GM19438 (cell line): ENCODE results near the gene APOOL.
"Not testable (repeated sequence)": the region's sequence is repeated elsewhere in the genome, so short reads cannot be mapped to it uniquely, and the experiment has no call there.

Experiments used
- ATAC-seq: cut with Tn5 transposase; IDR thresholded peaks from one replicate; pipeline ENCODE4 v1.9.1; 2021; ENCODE audit warnings: low read depth; ENCODE audit not compliant: unreplicated experiment

APOOL gene

DNA sequence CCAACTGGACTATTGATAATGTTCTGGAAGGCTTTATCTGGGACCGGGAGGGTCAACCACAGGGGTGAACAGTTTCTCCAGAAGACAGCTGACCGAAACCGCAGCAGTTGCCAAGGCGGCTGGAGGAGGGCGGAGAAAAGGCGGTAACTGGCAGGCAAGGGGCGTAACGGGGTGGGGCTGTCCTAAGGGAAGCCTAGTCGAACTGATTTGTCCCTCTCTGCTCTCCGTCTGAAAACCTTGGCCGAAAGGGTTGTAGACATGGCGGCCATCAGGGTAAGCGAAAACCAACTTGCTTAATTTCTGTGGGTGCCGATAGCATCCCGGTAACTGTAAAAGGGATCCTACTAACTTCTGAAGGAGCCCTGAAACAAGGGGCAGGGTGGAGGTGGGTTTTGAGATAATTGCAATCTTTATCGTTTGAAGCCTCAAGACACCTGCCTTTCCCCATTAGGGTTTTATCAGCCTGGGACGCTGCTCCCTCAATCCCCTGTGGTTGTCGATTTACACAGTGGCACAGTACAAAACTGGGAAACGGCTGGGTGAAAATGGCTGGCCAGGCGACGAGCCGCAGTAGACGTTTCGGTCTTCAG lies at the start of gene APOOL:
TSS of gene APOOL (plus strand) at position 223 of the 590 bp plus-strand sequence. CDS start at position 259, 36 bp downstream.
- ATAC-seq: peak; percentile 95

- no peak for ATAC-seq
These were observed 47.4 kb upstream of the APOOL start for GRCh38 chrX:84956304-84956703.

DNA sequence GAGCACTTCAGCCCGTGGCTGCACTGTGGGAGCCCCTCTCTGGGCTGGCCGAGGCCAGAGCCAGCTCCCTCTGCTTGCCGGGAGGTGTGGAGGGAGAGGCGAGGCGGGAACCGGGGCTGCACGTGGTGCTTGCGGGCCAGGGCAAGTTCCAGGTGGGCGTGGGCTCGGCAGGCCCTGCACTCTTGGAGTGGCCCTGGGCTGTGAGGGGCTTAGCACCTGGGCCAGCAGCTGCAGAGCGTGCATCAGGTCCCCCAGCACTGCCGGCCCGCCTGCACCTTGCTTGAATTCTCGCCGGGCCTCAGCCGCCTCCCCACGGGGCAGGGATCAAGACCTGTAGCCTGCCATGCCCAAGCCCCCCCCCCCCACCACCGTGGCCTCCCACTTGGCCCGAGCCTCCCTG lies 28.9 kb upstream of the APOOL start:
- ATAC-seq: no peak

GRCh38 chrX:84991739-84992138 lies 11.9 kb upstream of the APOOL start:
- ATAC-seq: not testable (repeated sequence)

DNA sequence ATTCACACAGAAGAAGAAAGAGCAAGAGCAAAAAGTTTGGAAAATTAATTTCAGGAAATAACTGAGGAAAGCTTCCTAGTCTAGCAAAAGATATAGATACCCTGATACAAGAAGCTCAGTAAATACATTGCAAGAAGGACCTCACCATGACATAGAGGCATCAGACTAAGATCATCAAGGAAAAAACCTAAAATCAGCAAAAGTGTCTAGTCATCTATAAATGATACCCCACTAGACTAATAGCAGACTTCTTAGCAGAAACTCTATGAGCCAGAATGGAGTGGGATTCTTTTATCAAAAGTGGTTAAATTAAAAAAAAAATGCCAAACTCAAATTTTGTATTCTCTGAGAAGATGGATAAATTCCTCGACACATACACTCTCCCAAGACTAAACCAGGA lies 10.5 kb upstream of the APOOL start:
- ATAC-seq: no peak

DNA sequence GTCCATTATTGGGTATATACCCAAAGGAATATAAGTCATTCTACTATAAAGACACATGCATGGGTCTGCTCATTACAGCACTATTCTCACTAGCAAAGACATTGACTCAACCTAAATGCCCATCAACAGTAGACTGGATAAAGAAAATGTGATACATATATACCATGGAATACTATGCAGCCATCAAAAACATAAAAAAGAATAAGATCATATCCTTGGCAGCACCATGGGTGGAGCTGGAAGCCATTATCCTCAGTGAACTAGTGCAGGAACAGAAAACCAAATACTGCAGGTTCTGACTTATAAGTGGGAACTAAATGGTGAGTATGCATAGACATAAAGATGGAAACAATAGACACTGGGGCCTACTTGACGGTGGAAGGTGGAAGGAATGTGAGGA lies 2.3 kb upstream of the APOOL start:
- ATAC-seq: no peak

DNA sequence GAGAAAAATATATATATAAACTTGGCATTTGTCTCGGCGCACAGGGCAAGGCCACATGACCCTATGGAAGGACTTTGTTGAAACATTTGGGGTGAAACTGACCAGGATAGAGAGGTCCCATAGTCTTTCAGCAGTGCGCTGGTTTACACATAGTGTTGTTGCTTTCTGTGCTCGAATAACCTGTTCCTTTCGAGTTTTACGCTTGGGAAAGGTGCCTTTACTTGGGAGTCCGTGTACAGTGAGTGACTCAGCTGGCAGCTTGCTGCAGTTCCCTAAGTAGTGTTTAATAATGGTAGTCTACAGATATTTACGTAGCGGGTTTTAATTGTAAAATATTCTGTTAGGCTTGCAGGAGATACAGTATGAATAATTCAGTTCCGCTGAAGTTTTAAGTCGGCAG lies 578 bp downstream of the APOOL start:
- ATAC-seq: no peak

GRCh38 chrX:85012098-85012497 lies 8.4 kb downstream of the APOOL start:
- ATAC-seq: no peak

DNA sequence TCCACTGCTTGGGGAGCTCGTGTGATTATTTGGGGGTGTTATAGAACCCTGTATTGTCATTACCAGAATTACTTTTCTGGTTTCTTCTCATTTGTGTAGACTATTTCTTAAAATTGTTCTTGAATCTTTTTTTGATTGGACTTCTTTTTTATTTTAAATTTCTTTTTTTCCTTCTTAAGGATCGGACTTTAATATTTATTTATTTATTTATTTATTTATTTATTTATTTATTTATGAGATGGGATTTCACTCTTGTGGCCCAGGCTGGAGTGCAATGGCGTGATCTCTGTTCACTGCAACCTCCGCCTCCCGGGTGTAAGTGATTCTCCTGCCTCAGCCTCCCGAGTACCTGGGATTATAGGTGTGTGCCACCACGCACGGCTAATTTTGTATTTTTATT lies 11.7 kb downstream of the APOOL start:
- not testable (repeated sequence) for ATAC-seq

GRCh38 chrX:85017721-85018120 lies 14.0 kb downstream of the APOOL start:
- ATAC-seq: no peak

DNA sequence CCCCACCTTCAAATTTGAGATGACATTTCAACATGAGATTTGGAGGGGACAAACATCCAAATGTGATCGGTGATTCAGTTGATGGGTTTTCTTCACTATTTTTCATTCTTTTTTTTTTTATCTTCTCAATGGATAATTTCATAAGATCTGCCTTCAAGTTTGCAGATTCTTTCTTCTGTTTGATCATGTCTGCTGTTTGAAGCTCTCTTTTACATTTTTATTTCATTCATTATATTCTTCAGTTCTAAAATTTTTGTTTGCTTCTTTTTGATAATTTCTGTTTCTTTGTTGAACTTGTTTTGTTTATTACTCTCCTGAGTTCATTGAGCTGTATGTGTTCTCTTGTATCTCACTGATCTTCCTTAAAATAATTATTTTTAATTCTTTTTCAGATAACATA lies 14.8 kb downstream of the APOOL start:
- ATAC-seq: no peak

DNA sequence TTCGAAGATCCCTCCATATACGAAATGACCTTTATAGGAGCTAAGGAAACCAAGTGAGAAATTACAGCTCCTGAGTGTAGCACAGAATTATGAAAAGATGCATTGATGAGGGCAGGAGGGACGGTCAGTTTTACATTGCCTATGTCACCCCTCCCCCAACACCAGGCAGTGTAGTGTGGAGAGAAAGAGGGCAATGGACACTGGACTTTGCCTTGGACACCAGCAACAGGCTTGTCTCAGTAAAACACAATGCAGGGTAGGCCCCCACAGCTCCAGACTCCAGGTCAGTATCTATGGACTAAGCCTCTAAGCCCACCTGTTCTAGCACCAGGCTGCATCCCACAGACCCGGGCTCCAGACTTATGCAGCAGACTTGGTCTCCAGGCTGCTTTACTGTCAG lies 16.5 kb downstream of the APOOL start:
- ATAC-seq: no peak

DNA sequence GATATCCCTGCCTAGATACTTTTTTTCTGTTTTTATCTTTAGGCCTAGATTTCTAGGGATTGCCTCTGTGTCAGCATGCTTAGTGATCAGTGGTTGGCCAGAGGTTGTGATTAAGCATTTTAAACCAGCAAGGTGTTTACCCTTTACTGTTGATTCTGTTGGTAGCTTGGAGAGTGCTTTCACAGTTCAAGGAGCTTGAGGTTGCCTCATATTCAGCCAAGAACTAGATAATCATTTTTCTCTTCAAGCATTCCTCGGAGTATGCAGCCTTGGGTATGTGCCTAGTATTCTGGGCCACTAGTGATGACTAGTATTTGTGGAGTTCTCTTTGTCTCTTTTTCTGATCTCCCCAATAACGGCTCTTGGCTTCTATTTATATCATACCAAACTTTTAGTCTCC lies 20.4 kb downstream of the APOOL start:
- ATAC-seq: no peak

DNA sequence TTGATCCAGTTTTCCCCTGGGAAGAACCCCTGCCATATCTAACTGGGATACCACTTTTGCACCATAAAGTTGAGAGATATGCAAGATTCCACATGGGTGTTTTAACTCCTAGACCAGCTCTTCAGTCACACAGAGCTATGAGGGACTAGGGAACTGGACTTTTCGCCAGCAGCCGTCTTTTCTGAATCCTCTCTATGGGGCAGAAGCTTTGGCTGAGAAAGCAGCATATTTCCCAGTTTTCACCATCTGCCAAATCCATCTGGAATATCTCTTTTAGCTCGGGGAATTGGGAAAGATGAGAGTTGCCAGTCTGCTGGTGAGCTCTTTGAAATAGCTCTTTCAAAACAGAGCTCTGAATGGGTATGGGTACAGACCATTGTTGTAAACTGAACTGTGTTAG lies 20.9 kb downstream of the APOOL start:
- ATAC-seq: no peak

GRCh38 chrX:85026170-85026569 lies 22.5 kb downstream of the APOOL start:
- no peak for ATAC-seq

DNA sequence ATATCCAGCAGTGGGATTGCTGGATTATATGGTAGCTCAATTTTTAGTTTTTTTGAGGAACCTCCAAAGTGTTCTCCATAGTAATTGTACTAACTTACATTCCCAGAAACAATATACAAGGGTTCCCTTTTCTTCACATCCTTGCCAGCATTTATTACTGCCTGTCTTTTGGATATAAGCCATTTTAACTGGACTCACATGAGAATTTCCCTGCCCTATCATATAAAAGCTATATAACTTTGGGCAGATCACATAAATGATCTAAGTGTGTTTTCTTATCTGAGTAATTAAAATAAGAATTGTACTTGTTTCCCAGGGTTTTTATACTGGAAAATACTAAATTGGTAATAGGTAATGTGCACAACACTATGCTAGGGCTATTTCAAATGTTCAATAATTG lies 25.4 kb downstream of the APOOL start:
- no peak for ATAC-seq

- no peak for ATAC-seq
These were observed 27.8 kb downstream of the APOOL start for GRCh38 chrX:85031505-85031904.

GRCh38 chrX:85037114-85037513 lies 33.4 kb downstream of the APOOL start:
- ATAC-seq: no peak

GRCh38 chrX:85051627-85052026 lies 48.0 kb downstream of the APOOL start:
- no peak for ATAC-seq

GRCh38 chrX:85052205-85052604 lies 48.5 kb downstream of the APOOL start:
- ATAC-seq: no peak

DNA sequence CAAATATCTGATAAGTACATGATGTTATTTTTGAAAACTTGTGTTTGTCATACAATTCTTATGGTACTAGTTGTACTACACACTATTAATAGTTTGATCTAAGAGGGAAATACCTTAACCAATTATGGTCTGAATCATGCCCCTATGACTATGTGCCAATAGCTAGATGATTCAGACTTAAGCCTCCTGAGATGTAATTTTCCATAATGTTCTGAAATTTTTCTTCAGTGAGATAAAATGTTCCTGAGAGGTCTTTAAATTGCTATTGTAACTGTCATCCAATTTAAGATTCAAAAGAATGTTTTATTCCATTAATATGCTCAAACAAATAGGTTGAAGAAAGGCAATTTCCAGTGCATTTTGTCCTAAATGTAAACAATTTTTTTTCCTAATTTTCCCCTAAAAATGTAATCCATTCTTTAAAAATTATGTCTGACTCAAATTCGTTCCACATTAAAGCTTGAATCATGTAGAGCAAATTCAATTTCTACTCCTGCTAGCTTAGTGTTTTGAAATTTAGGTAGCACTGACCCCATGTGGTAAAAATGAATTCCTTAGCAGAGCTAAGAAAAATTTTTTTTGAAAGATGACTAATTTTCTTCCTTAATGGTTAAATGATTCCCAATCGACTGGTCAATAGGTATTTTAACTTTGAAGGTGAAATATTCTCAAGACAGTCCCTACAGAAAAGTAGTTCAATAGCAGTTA lies 49.1 kb downstream of the APOOL start:
- ATAC-seq: no peak

DNA sequence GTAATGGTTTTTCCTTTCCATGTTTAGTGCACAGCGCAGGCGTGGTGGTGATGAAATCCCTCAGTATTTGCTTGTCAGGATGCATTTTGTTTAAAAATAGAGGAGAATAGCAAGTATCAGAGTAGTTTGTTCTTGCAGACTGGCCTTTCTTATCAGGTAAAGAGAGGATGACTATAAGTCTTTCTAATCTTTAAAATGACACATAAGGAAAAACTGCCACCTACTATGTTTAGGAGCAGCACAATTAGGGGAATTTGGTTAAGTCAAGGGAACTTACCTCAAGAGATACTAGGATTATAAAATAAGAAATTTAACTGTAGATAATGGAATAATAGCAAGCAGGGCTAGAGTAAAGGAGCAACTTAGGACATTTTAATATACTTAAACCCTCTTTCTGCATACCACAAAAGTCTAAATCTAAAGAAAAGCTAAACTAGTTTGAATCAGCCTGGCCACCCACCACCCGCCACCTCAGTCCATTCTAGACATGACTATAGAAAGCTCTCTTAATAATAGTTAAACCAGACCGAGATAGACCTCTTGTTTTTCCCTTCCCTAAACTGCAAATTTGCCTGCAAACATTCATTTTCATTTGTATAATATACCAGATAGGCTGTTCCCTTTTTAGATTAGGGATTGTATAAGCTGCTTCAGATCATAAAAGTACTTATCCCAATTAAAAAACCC lies 62.0 kb downstream of the APOOL start:
- ATAC-seq: no peak
